HEK293 (cell line): ENCODE measurements around the gene DAPK2.
A peak's percentile ranks its signal among the peaks of the same experiment; 100 is the strongest.

Source experiments
- CTCF ChIA-PET: fragments of 350-600 bp; formaldehyde crosslinking; extraction: SDS; loops from one replicate; lab custom pipeline; 2021; ENCODE audit warnings: antibody characterized with exemption; lab: Yijun Ruan, JAX
- POLR2A ChIA-PET: fragments of 300-600 bp; formaldehyde crosslinking; extraction: SDS; loops from one replicate; lab custom pipeline; 2020; ENCODE audit warnings: antibody characterized with exemption, inconsistent platforms; lab: Yijun Ruan, JAX
- H3K27ac ChIP-seq: fragments of 200-500 bp; sonication (Bioruptor generic); 2 replicates; pipeline ENCODE4 v1.5.1; 2014; ENCODE audit warnings: low read depth, low read length, control low read depth, inconsistent platforms; ENCODE audit errors: extremely low read depth
- H3K36me3 ChIP-seq, 2 experiments: fragments of 200-500 bp in 1 of 2; sonication (Bioruptor generic) in 1 of 2; 1 replicate in 1 of 2; 2 replicates in 1 of 2; pipeline ENCODE4 v1.5.1; 2014 to 2017; ENCODE audit warnings: inconsistent platforms in 2 of 2, low read length in 2 of 2; ENCODE audit not compliant: control insufficient read depth in 2 of 2, insufficient read depth in 1 of 2
- H3K4me1 ChIP-seq: fragments of 200-500 bp; sonication (Bioruptor generic); 2 replicates; pipeline ENCODE4 v1.5.1; 2014; ENCODE audit warnings: mild to moderate bottlenecking, low read length, inconsistent platforms; ENCODE audit not compliant: control insufficient read depth, insufficient read depth
- H3K4me3 ChIP-seq: 2 replicates; pipeline ENCODE4 v1.5.1; 2011; ENCODE audit warnings: low read depth, mild to moderate bottlenecking, control low read depth, low read length, moderate library complexity
- H3K9me3 ChIP-seq: fragments of 200-500 bp; sonication (Bioruptor generic); 2 replicates; pipeline ENCODE4 v1.5.1; 2014; ENCODE audit warnings: low read depth, low read length, inconsistent platforms; ENCODE audit not compliant: control insufficient read depth, insufficient read depth
- AEBP2 ChIP-seq: fragments of 450-650 bp; formaldehyde crosslinking; IDR thresholded peaks from 2 replicates; pipeline ENCODE4 v1.5.1; 2016; ENCODE audit warnings: missing biosample characterization, missing genetic modification characterization, borderline replicate concordance
- SCRT2 ChIP-seq: fragments of 450-650 bp; formaldehyde crosslinking; IDR thresholded peaks from 2 replicates; pipeline ENCODE4 v1.5.1; 2016; ENCODE audit warnings: missing biosample characterization, missing genetic modification characterization
- TSHZ1 ChIP-seq: fragments of 450-650 bp; formaldehyde crosslinking; IDR thresholded peaks from 2 replicates; pipeline ENCODE4 v1.5.1; 2016; ENCODE audit warnings: missing biosample characterization, missing genetic modification characterization, borderline replicate concordance
- ZBTB1 ChIP-seq: fragments of 450-650 bp; formaldehyde crosslinking; IDR thresholded peaks from 2 replicates; pipeline ENCODE4 v1.5.1; 2016; ENCODE audit warnings: missing biosample characterization, missing genetic modification characterization
- ZBTB44 ChIP-seq: fragments of 450-650 bp; IDR thresholded peaks from 2 replicates; pipeline ENCODE4 v1.5.1; 2018; ENCODE audit warnings: missing biosample characterization, mild to moderate bottlenecking, missing genetic modification characterization
- ZNF138 ChIP-seq: fragments of 450-650 bp; formaldehyde crosslinking; IDR thresholded peaks from 2 replicates; pipeline ENCODE4 v1.5.1; 2016; ENCODE audit warnings: missing biosample characterization, missing genetic modification characterization, borderline replicate concordance
- ZNF202 ChIP-seq: fragments of 450-650 bp; formaldehyde crosslinking; IDR thresholded peaks from 2 replicates; pipeline ENCODE4 v1.5.1; 2016; ENCODE audit warnings: missing biosample characterization, missing genetic modification characterization, borderline replicate concordance
- ZNF449 ChIP-seq: fragments of 450-650 bp; formaldehyde crosslinking; IDR thresholded peaks from 2 replicates; pipeline ENCODE4 v1.5.1; 2017; ENCODE audit warnings: missing biosample characterization, mild to moderate bottlenecking, missing genetic modification characterization, moderate library complexity
- ZNF501 ChIP-seq: fragments of 450-650 bp; formaldehyde crosslinking; IDR thresholded peaks from 2 replicates; pipeline ENCODE4 v1.5.1; 2016; ENCODE audit warnings: missing biosample characterization, missing genetic modification characterization
- ZNF560 ChIP-seq: fragments of 450-650 bp; formaldehyde crosslinking; IDR thresholded peaks from 2 replicates; pipeline ENCODE4 v1.5.1; 2017; ENCODE audit warnings: missing biosample characterization, missing genetic modification characterization, borderline replicate concordance
- ZNF626 ChIP-seq: fragments of 450-650 bp; sonication (Bioruptor Pico); formaldehyde crosslinking; IDR thresholded peaks from 2 replicates; pipeline ENCODE4 v1.5.1; 2018; ENCODE audit warnings: missing biosample characterization, missing genetic modification characterization, inconsistent platforms
- ZNF830 ChIP-seq: fragments of 450-650 bp; IDR thresholded peaks from 2 replicates; pipeline ENCODE4 v1.5.0; 2018; ENCODE audit warnings: missing biosample characterization, missing genetic modification characterization, low read depth, mild to moderate bottlenecking, moderate library complexity
- TF ChIP-seq, protein P1 (sequence below): fragments of 450-650 bp; formaldehyde crosslinking; IDR thresholded peaks from 2 replicates; pipeline ENCODE4 v1.5.1; 2016; ENCODE audit warnings: missing biosample characterization, missing genetic modification characterization
- TF ChIP-seq, protein P2 (sequence below): fragments of 450-650 bp; formaldehyde crosslinking; IDR thresholded peaks from 2 replicates; pipeline ENCODE4 v1.5.1; 2017; ENCODE audit warnings: missing biosample characterization, missing genetic modification characterization

DAPK2 gene

DNA sequence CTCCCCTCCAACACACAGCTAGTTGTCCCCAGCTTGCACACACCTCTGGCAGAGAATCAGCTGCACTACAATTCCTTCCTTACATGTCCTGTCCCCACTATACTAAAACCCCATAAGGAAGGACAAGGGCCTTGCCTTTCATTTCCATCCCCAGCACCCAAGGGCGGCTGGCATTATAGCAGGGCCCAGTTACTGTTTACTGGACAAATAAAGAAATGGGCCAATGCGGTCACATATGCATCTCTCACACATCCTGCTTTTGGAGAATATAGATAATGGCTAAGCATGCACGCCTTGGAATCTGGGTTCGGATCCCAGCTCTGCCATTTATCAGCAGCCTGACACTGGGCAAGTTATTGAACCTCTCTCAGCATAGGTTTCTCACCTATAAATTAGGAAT is 99.1 kb downstream of the DAPK2 start (continued):
- TF ChIP-seq TSHZ1 (tag by site-specific recombination): no peak
- TF ChIP-seq ZNF830 (tag by site-specific recombination): no peak
- TF ChIP-seq ZNF202: no peak
- TF ChIP-seq ZNF560 (tag by site-specific recombination): no peak
- no peak for TF ChIP-seq ZNF626

DNA sequence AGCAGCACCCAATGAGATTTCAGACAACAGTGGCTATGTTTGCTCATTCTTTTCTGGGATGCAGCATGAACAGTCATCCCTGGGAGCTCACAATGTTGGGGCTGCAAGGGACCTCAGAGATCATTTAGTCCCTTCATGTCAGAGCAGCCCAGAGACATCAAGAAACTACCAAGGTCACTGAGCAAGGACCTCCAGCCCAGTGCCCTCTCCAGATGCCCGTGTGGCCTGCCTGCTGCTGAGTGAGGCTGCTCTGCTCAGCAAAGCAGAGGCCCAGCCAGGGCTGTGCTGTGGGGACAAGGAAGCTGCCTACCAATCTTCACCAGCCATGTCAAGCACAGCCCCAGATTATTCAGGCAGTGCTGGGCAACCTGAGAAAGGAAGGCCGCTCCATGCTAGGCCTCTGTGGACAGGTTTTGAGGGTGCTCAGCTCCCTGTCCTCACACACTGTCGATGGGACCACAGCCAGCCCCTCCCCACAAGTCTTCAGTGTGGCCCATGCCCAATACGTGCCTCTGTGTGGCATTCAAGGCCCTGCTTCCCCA is 99.7 kb downstream of the DAPK2 start:
- H3K4me3 ChIP-seq: no peak overlapping the region
- CTCF ChIA-PET: interaction anchor here (1.3 to 3.3 kb wide), 4 partner anchors 11 to 336 kb away, joined by 3 to 19 read pairs (median 16); partner anchors contain the start of gene DAPK2
- POLR2A ChIA-PET: no interaction called here
- H3K4me1 ChIP-seq: no peaks in the 10 kb centered on the region
- no peak overlapping the region for H3K27ac ChIP-seq
- H3K9me3 ChIP-seq: no peaks in the 10 kb centered on the region
- TF ChIP-seq ZBTB1 (tag by site-specific recombination) (no peak), ZNF501 (tag by site-specific recombination) (no peak)
- no peaks in the 10 kb centered on the region for H3K36me3 ChIP-seq

- H3K36me3 ChIP-seq: no peaks in the 10 kb centered on the region
- POLR2A ChIA-PET: no interaction called here
- H3K27ac ChIP-seq: no peak overlapping the region
- no peaks in the 10 kb centered on the region for H3K9me3 ChIP-seq
- CTCF ChIA-PET: interaction anchor here (0.5 to 3.3 kb wide), 25 partner anchors 9 to 335 kb away, joined by 3 to 20 read pairs (median 5); partner anchors contain the start of gene DAPK2
- H3K4me1 ChIP-seq: no peaks in the 10 kb centered on the region
- TF ChIP-seq ZNF138 (tag by site-specific recombination): no peak
- TF ChIP-seq ZNF449 (tag by site-specific recombination): no peak
- peak; percentile 37; the same call in 1 of the 2 replicates for TF ChIP-seq SCRT2 (tag by site-specific recombination)
- no peak for TF ChIP-seq ZBTB44
- TF ChIP-seq AEBP2 (tag by site-specific recombination): no peak
- TF ChIP-seq, protein P1, sequence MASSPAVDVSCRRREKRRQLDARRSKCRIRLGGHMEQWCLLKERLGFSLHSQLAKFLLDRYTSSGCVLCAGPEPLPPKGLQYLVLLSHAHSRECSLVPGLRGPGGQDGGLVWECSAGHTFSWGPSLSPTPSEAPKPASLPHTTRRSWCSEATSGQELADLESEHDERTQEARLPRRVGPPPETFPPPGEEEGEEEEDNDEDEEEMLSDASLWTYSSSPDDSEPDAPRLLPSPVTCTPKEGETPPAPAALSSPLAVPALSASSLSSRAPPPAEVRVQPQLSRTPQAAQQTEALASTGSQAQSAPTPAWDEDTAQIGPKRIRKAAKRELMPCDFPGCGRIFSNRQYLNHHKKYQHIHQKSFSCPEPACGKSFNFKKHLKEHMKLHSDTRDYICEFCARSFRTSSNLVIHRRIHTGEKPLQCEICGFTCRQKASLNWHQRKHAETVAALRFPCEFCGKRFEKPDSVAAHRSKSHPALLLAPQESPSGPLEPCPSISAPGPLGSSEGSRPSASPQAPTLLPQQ (tag by site-specific recombination): no peak
- TF ChIP-seq, protein P2, sequence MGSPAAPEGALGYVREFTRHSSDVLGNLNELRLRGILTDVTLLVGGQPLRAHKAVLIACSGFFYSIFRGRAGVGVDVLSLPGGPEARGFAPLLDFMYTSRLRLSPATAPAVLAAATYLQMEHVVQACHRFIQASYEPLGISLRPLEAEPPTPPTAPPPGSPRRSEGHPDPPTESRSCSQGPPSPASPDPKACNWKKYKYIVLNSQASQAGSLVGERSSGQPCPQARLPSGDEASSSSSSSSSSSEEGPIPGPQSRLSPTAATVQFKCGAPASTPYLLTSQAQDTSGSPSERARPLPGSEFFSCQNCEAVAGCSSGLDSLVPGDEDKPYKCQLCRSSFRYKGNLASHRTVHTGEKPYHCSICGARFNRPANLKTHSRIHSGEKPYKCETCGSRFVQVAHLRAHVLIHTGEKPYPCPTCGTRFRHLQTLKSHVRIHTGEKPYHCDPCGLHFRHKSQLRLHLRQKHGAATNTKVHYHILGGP (tag by site-specific recombination): no peak
- TF ChIP-seq ZNF626: no peak
- no peak overlapping the region for H3K4me3 ChIP-seq
Measured at GRCh38 chr15:63945838-63946298, 100.4 kb downstream of the DAPK2 start.
